Measurements from ENCODE around the gene HELB. TPM values are rescaled to one million over a fixed set of nuclear protein-coding genes. Genes with fewer than 3 reads are reported as not detected.

HELB gene
- total RNA-seq, result 58.0 and 59.5 TPM in 2 replicates

GRCh38 chr12:66301944-66302826 is at the start of gene HELB:
TSS of gene HELB (plus strand) at chr12:66302493. CDS start at chr12:66302604, 111 bp downstream.
- intact Hi-C loops (cut with micrococcal nuclease), result loop anchor here (1.0 to 10.0 kb wide), 15 partner anchors 12 to 1895 kb away; partner anchors contain the start of genes GNS, IRAK3, LEMD3 and LLPH

- intact Hi-C loops (cut with micrococcal nuclease), result no loop called here
Observed at GRCh38 chr12:66252771-66253170, 49.5 kb upstream of the HELB start.

GRCh38 chr12:66255737-66256136 is 46.6 kb upstream of the HELB start:
- intact Hi-C loops (cut with micrococcal nuclease), result no loop called here

- intact Hi-C loops (cut with micrococcal nuclease), result no loop called here
Observed at GRCh38 chr12:66258011-66258410, 44.3 kb upstream of the HELB start.

- intact Hi-C loops (cut with micrococcal nuclease), result no loop called here
Observed at GRCh38 chr12:66262737-66263136, 39.6 kb upstream of the HELB start.

GRCh38 chr12:66268562-66268961 is 33.7 kb upstream of the HELB start:
- intact Hi-C loops (cut with micrococcal nuclease), result loop anchor here (1.0 to 2.0 kb wide), 3 partner anchors 34 to 592 kb away; partner anchors contain the start of gene HELB

- intact Hi-C loops (cut with micrococcal nuclease), result loop anchor here (1.0 to 2.0 kb wide), 4 partner anchors 34 to 592 kb away; no protein-coding TSS in a partner anchor
Observed at GRCh38 chr12:66269142-66269541, 33.2 kb upstream of the HELB start.

GRCh38 chr12:66269757-66270383 is 32.4 kb upstream of the HELB start:
- intact Hi-C loops (cut with micrococcal nuclease), result loop anchor here (1.0 to 2.0 kb wide), 4 partner anchors 35 to 591 kb away; no protein-coding TSS in a partner anchor

- intact Hi-C loops (cut with micrococcal nuclease), result no loop called here
Observed at GRCh38 chr12:66270613-66271012, 31.7 kb upstream of the HELB start.

GRCh38 chr12:66272650-66273049 is 29.6 kb upstream of the HELB start:
- intact Hi-C loops (cut with micrococcal nuclease), result no loop called here

- intact Hi-C loops (cut with micrococcal nuclease), result no loop called here
Observed at GRCh38 chr12:66273147-66273546, 29.1 kb upstream of the HELB start.

GRCh38 chr12:66275040-66275439 is 27.3 kb upstream of the HELB start:
- intact Hi-C loops (cut with micrococcal nuclease), result no loop called here

GRCh38 chr12:66279123-66279712 is 23.1 kb upstream of the HELB start:
- intact Hi-C loops (cut with micrococcal nuclease), result loop anchor here (1.0 kb wide), 3 partner anchors 9 to 130 kb away; partner anchors contain the start of gene HELB

- intact Hi-C loops (cut with micrococcal nuclease), result no loop called here
Observed at GRCh38 chr12:66280561-66280960, 21.7 kb upstream of the HELB start.

- intact Hi-C loops (cut with micrococcal nuclease), result no loop called here
Observed at GRCh38 chr12:66282244-66282643, 20.0 kb upstream of the HELB start.

GRCh38 chr12:66287275-66287674 is 15.0 kb upstream of the HELB start:
- intact Hi-C loops (cut with micrococcal nuclease), result loop anchor here (5.0 kb wide), 2 partner anchors 490 to 980 kb away; partner anchors contain the start of gene CAND1

GRCh38 chr12:66288121-66288520 is 14.2 kb upstream of the HELB start:
- intact Hi-C loops (cut with micrococcal nuclease), result loop anchor here (1.0 to 5.0 kb wide), 7 partner anchors 9 to 1887 kb away; partner anchors contain the start of genes CAND1, LLPH and TMBIM4

GRCh38 chr12:66289485-66289884 is 12.8 kb upstream of the HELB start:
- intact Hi-C loops (cut with micrococcal nuclease), result loop anchor here (5.0 kb wide), 2 partner anchors 488 to 978 kb away; partner anchors contain the start of gene CAND1

- intact Hi-C loops (cut with micrococcal nuclease), result loop anchor here (1.0 kb wide), 1 partner anchor 12 kb away; the partner anchor contains the start of gene HELB
Observed at GRCh38 chr12:66290716-66291200, 11.5 kb upstream of the HELB start.

GRCh38 chr12:66296176-66296683 is 6.1 kb upstream of the HELB start:
- intact Hi-C loops (cut with micrococcal nuclease), result no loop called here

GRCh38 chr12:66297080-66297479 is 5.2 kb upstream of the HELB start:
- intact Hi-C loops (cut with micrococcal nuclease), result loop anchor here (1.0 kb wide), 1 partner anchor 9 kb away; no protein-coding TSS in a partner anchor
